Activated T-helper 1 cell treated with anti-CD3 and anti-CD28 coated beads, Interleukin-12 subunit alpha, Interleukin-12 subunit beta, Interleukin-2, Interleukin-4 antibody, amounts not matched to agents 30 ng/mL and 10 ng/mL and 1 ng/mL, durations not matched to agents 14 hours and 24 hours and 36 hours (primary cell): ENCODE data around the gene MDGA2. TPM values are rescaled to one million over a fixed set of nuclear protein-coding genes. Genes with fewer than 3 reads are reported as not detected.
"Not testable (repeated sequence)": the region's sequence is repeated elsewhere in the genome, so short reads cannot be mapped to it uniquely, and the experiment has no call there.

Source experiments
- DNase-seq: peaks from one replicate; pipeline ENCODE4 v3.0.0; 2021; ENCODE audit warnings: low spot score
- H3K27ac Mint-ChIP-seq: one replicate; pipeline ENCODE4 v1.8.0; 2021; ENCODE audit warnings: mild to moderate bottlenecking, mixed read lengths
- H3K27me3 Mint-ChIP-seq: one replicate; pipeline ENCODE4 v1.8.0; 2022; ENCODE audit warnings: mild to moderate bottlenecking, moderate library complexity, mixed read lengths; ENCODE audit not compliant: insufficient read depth
- H3K36me3 Mint-ChIP-seq: one replicate; pipeline ENCODE4 v1.8.0; 2021; ENCODE audit warnings: low read depth, mixed read lengths
- H3K4me1 Mint-ChIP-seq: one replicate; pipeline ENCODE4 v1.8.0; 2021; ENCODE audit warnings: low read depth, mixed read lengths
- H3K4me3 Mint-ChIP-seq: one replicate; pipeline ENCODE4 v1.8.0; 2021; ENCODE audit warnings: mild to moderate bottlenecking, moderate library complexity, mixed read lengths
- H3K9me3 Mint-ChIP-seq: one replicate; pipeline ENCODE4 v1.8.0; 2021; ENCODE audit warnings: mixed read lengths
- intact Hi-C: fragments of 100-400 bp; cut with micrococcal nuclease; formaldehyde crosslinking; loops from one replicate; pipeline ENCODE4 v1.15.1; 2024
- total RNA-seq: library from RNA; stranded (reverse); gene quantifications from 2 replicates; pipeline ENCODE4 v1.2.3, GENCODE V29; 2022

The MDGA2 gene
- total RNA-seq, 1 donor from 2014 or later: not detected

GRCh38 chr14:46985529-46986380, 689.6 kb downstream of the MDGA2 start:
- no peak overlapping the region for H3K27ac Mint-ChIP-seq

GRCh38 chr14:46973295-46973694, 702.1 kb downstream of the MDGA2 start:
- intact Hi-C loops: no loop called here

More at GRCh38 chr14:46985529-46986380, 689.6 kb downstream of the MDGA2 start:
- Mint-ChIP-seq H3K4me3 (no peak overlapping the region), H3K27me3 (no peaks in the 10 kb centered on the region), H3K36me3 (no peaks in the 10 kb centered on the region), H3K9me3 (peaks cover 6% of the 10 kb centered on the region), H3K4me1 (no peaks in the 10 kb centered on the region)
- DNase-seq: no peak
- intact Hi-C loops: no loop called here

GRCh38 chr14:46964378-46964777, 711.0 kb downstream of the MDGA2 start:
- Mint-ChIP-seq H3K27ac (no peak overlapping the region), H3K9me3 (peaks cover 10% of the 10 kb centered on the region), H3K4me1 (no peaks in the 10 kb centered on the region), H3K36me3 (no peaks in the 10 kb centered on the region), H3K4me3 (no peak overlapping the region), H3K27me3 (no peaks in the 10 kb centered on the region)
- DNase-seq: no peak
- intact Hi-C loops: no loop called here

More at GRCh38 chr14:46973295-46973694, 702.1 kb downstream of the MDGA2 start:
- H3K9me3 Mint-ChIP-seq: peaks cover 8% of the 10 kb centered on the region
- no peak for DNase-seq
- no peaks in the 10 kb centered on the region for H3K4me1 Mint-ChIP-seq
- no peak overlapping the region for H3K27ac Mint-ChIP-seq
- H3K27me3 Mint-ChIP-seq: no peaks in the 10 kb centered on the region
- H3K36me3 Mint-ChIP-seq: no peaks in the 10 kb centered on the region
- no peak overlapping the region for H3K4me3 Mint-ChIP-seq

GRCh38 chr14:46951103-46951502, 724.3 kb downstream of the MDGA2 start:
- Mint-ChIP-seq H3K9me3 (peaks cover 24% of the 10 kb centered on the region), H3K36me3 (no peaks in the 10 kb centered on the region), H3K4me3 (no peak overlapping the region), H3K27ac (no peak overlapping the region), H3K27me3 (no peaks in the 10 kb centered on the region), H3K4me1 (no peaks in the 10 kb centered on the region)
- intact Hi-C loops: no loop called here
- no peak for DNase-seq

- intact Hi-C loops: no loop called here
- Mint-ChIP-seq H3K27ac (no peak overlapping the region), H3K4me1 (no peaks in the 10 kb centered on the region), H3K36me3 (no peaks in the 10 kb centered on the region), H3K9me3 (peaks cover 17% of the 10 kb centered on the region), H3K4me3 (no peak overlapping the region), H3K27me3 (no peaks in the 10 kb centered on the region)
- DNase-seq: no peak
Observed at GRCh38 chr14:46940611-46941010, 734.8 kb downstream of the MDGA2 start.

- no peak for DNase-seq
- Mint-ChIP-seq H3K27me3 (no peaks in the 10 kb centered on the region), H3K4me3 (no peak overlapping the region), H3K9me3 (peaks cover 7% of the 10 kb centered on the region), H3K27ac (no peak overlapping the region), H3K36me3 (no peaks in the 10 kb centered on the region), H3K4me1 (no peaks in the 10 kb centered on the region)
- intact Hi-C loops: no loop called here
Observed at GRCh38 chr14:46920542-46920941, 754.9 kb downstream of the MDGA2 start.

- DNase-seq, H3K4me1 Mint-ChIP-seq, H3K4me3 Mint-ChIP-seq, H3K36me3 Mint-ChIP-seq, H3K27ac Mint-ChIP-seq, H3K9me3 Mint-ChIP-seq, intact Hi-C loops, H3K27me3 Mint-ChIP-seq: not testable (repeated sequence)
Observed at GRCh38 chr14:46915539-46915938, 759.9 kb downstream of the MDGA2 start.

GRCh38 chr14:46902837-46903236, 772.6 kb downstream of the MDGA2 start:
- no peak for DNase-seq
- H3K27ac Mint-ChIP-seq: no peak overlapping the region
- intact Hi-C loops: no loop called here
- no peaks in the 10 kb centered on the region for H3K36me3 Mint-ChIP-seq
- H3K4me1 Mint-ChIP-seq: no peaks in the 10 kb centered on the region
- no peak overlapping the region for H3K4me3 Mint-ChIP-seq
- H3K27me3 Mint-ChIP-seq: no peaks in the 10 kb centered on the region
- no peaks in the 10 kb centered on the region for H3K9me3 Mint-ChIP-seq

GRCh38 chr14:46894476-46894875, 780.9 kb downstream of the MDGA2 start:
- Mint-ChIP-seq H3K27ac (no peak overlapping the region), H3K9me3 (peaks cover 3% of the 10 kb centered on the region), H3K4me1 (no peaks in the 10 kb centered on the region), H3K36me3 (no peaks in the 10 kb centered on the region), H3K4me3 (no peak overlapping the region), H3K27me3 (no peaks in the 10 kb centered on the region)
- intact Hi-C loops: no loop called here
- no peak for DNase-seq

GRCh38 chr14:46887144-46887543, 788.3 kb downstream of the MDGA2 start:
- no peaks in the 10 kb centered on the region for H3K27me3 Mint-ChIP-seq
- no peak overlapping the region for H3K4me3 Mint-ChIP-seq
- no peak overlapping the region for H3K27ac Mint-ChIP-seq
- no peaks in the 10 kb centered on the region for H3K36me3 Mint-ChIP-seq
- no peaks in the 10 kb centered on the region for H3K4me1 Mint-ChIP-seq
- no peak for DNase-seq
- intact Hi-C loops: no loop called here
- H3K9me3 Mint-ChIP-seq: no peaks in the 10 kb centered on the region

- intact Hi-C loops: no loop called here
- Mint-ChIP-seq H3K27me3 (no peaks in the 10 kb centered on the region), H3K4me3 (no peak overlapping the region), H3K9me3 (no peaks in the 10 kb centered on the region), H3K27ac (no peak overlapping the region), H3K36me3 (no peaks in the 10 kb centered on the region), H3K4me1 (no peaks in the 10 kb centered on the region)
- no peak for DNase-seq
Observed at GRCh38 chr14:46885566-46885965, 789.8 kb downstream of the MDGA2 start.

- no peak for DNase-seq
- no peaks in the 10 kb centered on the region for H3K4me1 Mint-ChIP-seq
- no peaks in the 10 kb centered on the region for H3K36me3 Mint-ChIP-seq
- intact Hi-C loops: no loop called here
- H3K27me3 Mint-ChIP-seq: no peaks in the 10 kb centered on the region
- no peak overlapping the region for H3K4me3 Mint-ChIP-seq
- no peak overlapping the region for H3K27ac Mint-ChIP-seq
- H3K9me3 Mint-ChIP-seq: no peaks in the 10 kb centered on the region
Observed at GRCh38 chr14:46861753-46862152, 813.7 kb downstream of the MDGA2 start.

GRCh38 chr14:46840944-46841720, 834.3 kb downstream of the MDGA2 start:
- no peaks in the 10 kb centered on the region for H3K27me3 Mint-ChIP-seq
- H3K4me3 Mint-ChIP-seq: no peak overlapping the region
- H3K4me1 Mint-ChIP-seq: no peaks in the 10 kb centered on the region
- H3K27ac Mint-ChIP-seq: no peak overlapping the region
- DNase-seq: no peak
- no peaks in the 10 kb centered on the region for H3K36me3 Mint-ChIP-seq
- intact Hi-C loops: no loop called here
- H3K9me3 Mint-ChIP-seq: no peaks in the 10 kb centered on the region
